MCF 10A (cell line): ENCODE data around the gene PAFAH1B2. TPM values are rescaled to one million over a fixed set of nuclear protein-coding genes. Genes with fewer than 3 reads are reported as not detected.

ENCODE experiments used
- BruUV-seq: library from RNA; stranded (reverse); fragments of 400-500 nt; replicated peaks from 2 replicates; lab custom pipeline; 2021; lab: Mats Ljungman, UMichigan
- CTCF ChIA-PET: fragments of 300-600 bp; sonication (Branson Sonifier 250); formaldehyde crosslinking; extraction: SDS; loops from one replicate; lab custom pipeline; 2021; ENCODE audit warnings: antibody characterized with exemption, inconsistent platforms; lab: Yijun Ruan, JAX
- POLR2A ChIA-PET: fragments of 300-600, 350-650 bp; sonication (Branson Sonifier 250); formaldehyde crosslinking; extraction: SDS; loops from one replicate; lab custom pipeline; 2020; ENCODE audit warnings: antibody characterized with exemption, inconsistent platforms; lab: Yijun Ruan, JAX
- DNase-seq: peaks from one replicate; pipeline ENCODE4 v3.0.0-alpha.2; 2018; ENCODE audit not compliant: unreplicated experiment
- H3K27ac Mint-ChIP-seq: one replicate; pipeline ENCODE4 v1.8.0; 2022; ENCODE audit warnings: mild to moderate bottlenecking, low read depth, mixed read lengths; ENCODE audit not compliant: unreplicated experiment
- H3K27me3 Mint-ChIP-seq: one replicate; pipeline ENCODE4 v1.8.0; 2022; ENCODE audit warnings: mixed read lengths; ENCODE audit not compliant: insufficient read depth, unreplicated experiment
- H3K36me3 Mint-ChIP-seq: one replicate; pipeline ENCODE4 v1.8.0; 2022; ENCODE audit warnings: mild to moderate bottlenecking, moderate library complexity, mixed read lengths; ENCODE audit not compliant: insufficient read depth, unreplicated experiment
- H3K4me1 Mint-ChIP-seq: one replicate; pipeline ENCODE4 v1.8.0; 2022; ENCODE audit warnings: mixed read lengths; ENCODE audit not compliant: insufficient read depth, unreplicated experiment
- H3K4me3 Mint-ChIP-seq: one replicate; pipeline ENCODE4 v1.8.0; 2022; ENCODE audit warnings: mild to moderate bottlenecking, moderate library complexity, mixed read lengths; ENCODE audit not compliant: unreplicated experiment
- H3K9me3 Mint-ChIP-seq: one replicate; pipeline ENCODE4 v1.8.0; 2022; ENCODE audit warnings: mixed read lengths; ENCODE audit not compliant: unreplicated experiment
- CTCF ChIP-seq: fragments of 200-600 bp; IDR thresholded peaks from one replicate; pipeline ENCODE4 v1.8.0; 2022; ENCODE audit warnings: antibody characterized with exemption, mild to moderate bottlenecking; ENCODE audit not compliant: unreplicated experiment
- intact Hi-C: fragments of 100-400 bp; cut with micrococcal nuclease; formaldehyde crosslinking; loops from 2 replicates; pipeline ENCODE4 v1.14.1; 2022
- total RNA-seq: library from RNA; stranded (reverse); gene quantifications from 2 replicates; pipeline ENCODE4 v1.2.3, GENCODE V29; 2022

Gene PAFAH1B2
- total RNA-seq, 1 experiment from 2014 or later = 146 TPM

DNA sequence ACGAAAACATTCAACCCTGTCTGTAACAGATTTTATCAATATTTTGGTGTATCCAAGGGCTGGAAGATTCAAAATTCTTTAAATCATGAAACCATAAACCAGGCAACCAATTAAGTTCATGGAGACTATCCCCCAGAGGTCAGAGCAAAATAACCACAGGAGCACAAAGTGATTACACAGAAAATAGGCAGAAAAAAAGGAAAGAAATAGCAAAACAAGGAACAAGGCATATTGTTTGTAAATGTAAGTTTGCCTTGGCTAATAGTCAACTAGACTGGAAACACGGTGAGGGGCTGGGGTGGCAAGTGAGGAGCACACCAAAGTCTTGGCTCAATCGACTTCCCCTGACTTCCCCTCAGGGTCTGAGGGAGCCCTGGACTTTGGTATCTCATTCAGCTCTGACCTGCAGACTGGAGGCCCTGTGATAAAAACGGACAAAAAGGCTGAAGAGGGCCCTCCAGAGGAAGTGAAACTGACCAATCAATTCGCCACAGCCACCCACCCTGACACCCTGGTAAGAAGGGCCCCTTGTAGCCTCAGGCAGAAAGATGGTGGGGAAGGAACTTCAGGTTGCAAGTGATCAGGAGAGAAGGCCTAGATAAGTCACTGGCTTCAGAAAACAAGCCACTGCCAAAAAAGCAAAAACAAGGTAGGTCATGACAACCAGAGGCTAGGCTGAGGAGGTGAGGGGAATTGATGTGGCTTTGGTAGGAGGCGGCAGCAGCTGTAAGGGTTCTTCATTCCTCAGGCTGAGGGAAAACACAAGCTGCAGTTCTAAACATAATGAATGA is 47.7 kb upstream of the PAFAH1B2 start:
- TF ChIP-seq CTCF = no peak
- Mint-ChIP-seq H3K4me1 (peaks cover 44% of the 10 kb centered on the region), H3K4me3 (peak overlapping the region; percentile 85), H3K36me3 (peaks cover 23% of the 10 kb centered on the region), H3K27ac (peak overlapping the region; percentile 100), H3K9me3 (peaks cover 8% of the 10 kb centered on the region), H3K27me3 (no peaks in the 10 kb centered on the region)
- POLR2A ChIA-PET = interaction anchor here (0.7 to 5.9 kb wide), 16 partner anchors 12 to 309 kb away, joined by 3 to 87 read pairs (median 6); partner anchors contain the start of genes PAFAH1B2 and ZPR1
- BruUV-seq = no TSS peak
- peak; percentile 19 for DNase-seq
- CTCF ChIA-PET = interaction anchor here (0.5 to 5.1 kb wide), 10 partner anchors 10 to 217 kb away, joined by 3 to 35 read pairs (median 4); no protein-coding TSS in a partner anchor
- intact Hi-C loops = loop anchor here (5.0 to 10.0 kb wide), 2 partner anchors 84 to 112 kb away; no protein-coding TSS in a partner anchor

DNA sequence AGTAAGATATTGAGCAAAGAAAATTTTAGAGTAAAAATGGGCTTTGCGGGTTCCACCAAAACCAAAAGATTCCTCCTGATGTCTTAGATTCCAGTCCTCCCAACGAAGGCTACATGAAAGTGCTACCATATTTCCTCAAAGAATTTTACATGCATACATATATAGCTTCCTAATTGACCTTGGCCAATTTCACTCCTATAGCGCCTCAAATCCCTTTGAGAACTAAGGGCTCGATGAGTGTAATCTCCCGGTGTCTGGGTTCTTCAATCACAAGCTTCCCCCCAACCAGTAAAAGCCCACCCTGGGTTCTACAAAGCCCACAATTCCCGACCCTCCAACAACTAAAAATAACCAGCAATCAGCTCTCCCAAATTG is 47.1 kb upstream of the PAFAH1B2 start:
- TF ChIP-seq CTCF = no peak
- POLR2A ChIA-PET = interaction anchor here (0.6 to 5.9 kb wide), 18 partner anchors 13 to 310 kb away, joined by 3 to 87 read pairs (median 6); partner anchors contain the start of genes PAFAH1B2 and ZPR1
- CTCF ChIA-PET = interaction anchor here (0.5 to 5.1 kb wide), 9 partner anchors 17 to 218 kb away, joined by 3 to 35 read pairs (median 3); no protein-coding TSS in a partner anchor
- H3K9me3 Mint-ChIP-seq = peaks cover 6% of the 10 kb centered on the region
- peaks cover 44% of the 10 kb centered on the region for H3K4me1 Mint-ChIP-seq
- peak overlapping the region; percentile 100 for H3K27ac Mint-ChIP-seq
- BruUV-seq = TSS peak; percentile 29
- intact Hi-C loops = loop anchor here (5.0 to 10.0 kb wide), 2 partner anchors 85 to 112 kb away; no protein-coding TSS in a partner anchor
- no peak for DNase-seq
- H3K36me3 Mint-ChIP-seq = peaks cover 20% of the 10 kb centered on the region
- peak overlapping the region; percentile 85 for H3K4me3 Mint-ChIP-seq
- H3K27me3 Mint-ChIP-seq = no peaks in the 10 kb centered on the region

- peak overlapping the region; percentile 100 for H3K27ac Mint-ChIP-seq
- H3K36me3 Mint-ChIP-seq = peaks cover 14% of the 10 kb centered on the region
- intact Hi-C loops = loop anchor here (2.0 to 10.0 kb wide), 3 partner anchors 85 to 217 kb away; no protein-coding TSS in a partner anchor
- H3K4me1 Mint-ChIP-seq = peaks cover 44% of the 10 kb centered on the region
- no peaks in the 10 kb centered on the region for H3K9me3 Mint-ChIP-seq
- TF ChIP-seq CTCF = no peak
- POLR2A ChIA-PET = interaction anchor here (0.6 to 5.9 kb wide), 30 partner anchors 8 to 310 kb away, joined by 3 to 87 read pairs (median 5); partner anchors contain the start of gene ZPR1
- H3K27me3 Mint-ChIP-seq = no peaks in the 10 kb centered on the region
- DNase-seq = peak; percentile 38
- no TSS peak for BruUV-seq
- CTCF ChIA-PET = interaction anchor here (0.6 to 5.1 kb wide), 11 partner anchors 8 to 218 kb away, joined by 3 to 35 read pairs (median 3); no protein-coding TSS in a partner anchor
- peak overlapping the region; percentile 85 for H3K4me3 Mint-ChIP-seq
Observed at GRCh38 chr11:117097389-117098268, 46.5 kb upstream of the PAFAH1B2 start.
